ENCODE results near the gene SLC35F3. TPM values are rescaled to one million over a fixed set of nuclear protein-coding genes. Genes with fewer than 3 reads are reported as not detected.

Gene SLC35F3
- total RNA-seq, 3 donors from 2014 or later = 0.17 to 0.89 (median 0.20) TPM

GRCh38 chr1:234369033-234369430 is 464.6 kb downstream of the SLC35F3 start:
- H3K4me1 ChIP-seq (ENCODE audit: low read depth) = peaks cover 7% of the 10 kb centered on the region
- no peaks in the 10 kb centered on the region for H3K9me3 ChIP-seq
- no peak for TF ChIP-seq CTCF (IDR thresholded peaks at IDR 0.05)
- ATAC-seq (no peak), DNase-seq (no peak)
- no peak overlapping the region for H3K4me3 ChIP-seq
- intact Hi-C loops (cut with DNase I, micrococcal nuclease) = no loop called here
- no peaks in the 10 kb centered on the region for H3K36me3 ChIP-seq (ENCODE audit: low read depth)

- intact Hi-C loops (cut with DNase I, micrococcal nuclease) = no loop called here
- H3K9me3 ChIP-seq = no peaks in the 10 kb centered on the region
- TF ChIP-seq CTCF (IDR thresholded peaks at IDR 0.05) = no peak
- no peak overlapping the region for H3K4me3 ChIP-seq
- ATAC-seq (no peak), DNase-seq (no peak)
- no peaks in the 10 kb centered on the region for H3K36me3 ChIP-seq (ENCODE audit: low read depth)
- H3K4me1 ChIP-seq (ENCODE audit: low read depth) = peaks cover 14% of the 10 kb centered on the region
Measured at GRCh38 chr1:234369784-234370183, 465.3 kb downstream of the SLC35F3 start.

GRCh38 chr1:234371414-234371813 is 466.9 kb downstream of the SLC35F3 start:
- no peak overlapping the region for H3K4me3 ChIP-seq
- DNase-seq (no peak), ATAC-seq (no peak)
- H3K36me3 ChIP-seq (ENCODE audit: low read depth) = no peaks in the 10 kb centered on the region
- TF ChIP-seq CTCF (IDR thresholded peaks at IDR 0.05) = no peak
- H3K9me3 ChIP-seq = no peaks in the 10 kb centered on the region
- intact Hi-C loops (cut with DNase I, micrococcal nuclease) = no loop called here
- peaks cover 14% of the 10 kb centered on the region for H3K4me1 ChIP-seq (ENCODE audit: low read depth)

GRCh38 chr1:234372011-234372757 is 467.7 kb downstream of the SLC35F3 start:
- H3K36me3 ChIP-seq (ENCODE audit: low read depth) = no peaks in the 10 kb centered on the region
- DNase-seq (no peak), ATAC-seq (no peak)
- intact Hi-C loops (cut with DNase I, micrococcal nuclease) = no loop called here
- H3K9me3 ChIP-seq = no peaks in the 10 kb centered on the region
- TF ChIP-seq CTCF (IDR thresholded peaks at IDR 0.05) = no peak
- peaks cover 14% of the 10 kb centered on the region for H3K4me1 ChIP-seq (ENCODE audit: low read depth)
- no peak overlapping the region for H3K4me3 ChIP-seq

- no peaks in the 10 kb centered on the region for H3K36me3 ChIP-seq (ENCODE audit: low read depth)
- H3K4me3 ChIP-seq = peak within 1 kb of the TSS; percentile 84
- peaks cover 14% of the 10 kb centered on the region for H3K4me1 ChIP-seq (ENCODE audit: low read depth)
- DNase-seq (peak; percentile 87 to 96 (median 95)), ATAC-seq (peak; percentile 98)
- H3K9me3 ChIP-seq = no peaks in the 10 kb centered on the region
- TF ChIP-seq CTCF (IDR thresholded peaks at IDR 0.05) = no peak
- intact Hi-C loops (cut with DNase I, micrococcal nuclease) = no loop called here
Measured at GRCh38 chr1:234373064-234373958, 468.8 kb downstream of the SLC35F3 start, which contains the start of gene COA6. TSS of gene COA6 (plus strand) at chr1:234373456. CDS start at chr1:234373467, 11 bp downstream.
